ENCODE results near the gene PAX4. TPM values are rescaled to one million over a fixed set of nuclear protein-coding genes. Genes with fewer than 3 reads are reported as not detected.

Gene PAX4
- polyA plus RNA-seq, 3 donors = not detected

- H3K36me3 Mint-ChIP-seq = peaks cover 47 to 56% of the 10 kb centered on the region in 2 donors
- Histone ChIP-seq H3K27ac (ENCODE audit: low read depth in 1 of 2, low read length in 2 of 2) (no peak overlapping the region), H2AFZ (ENCODE audit: insufficient read depth, low read depth, low read length, poor library complexity, severe bottlenecking) (no peak overlapping the region), H3K36me3 (replicated peaks in 1 of 2; ENCODE audit: control insufficient read depth in 1 of 2, insufficient read depth in 2 of 2, low read length in 2 of 2) (peaks cover 27 to 74% of the 10 kb centered on the region in 2 donors), H3K4me2 (replicated peaks; ENCODE audit: extremely low read depth, low read length, poor library complexity, severe bottlenecking) (no peak overlapping the region), H3K4me3 (replicated peaks in 1 of 3; ENCODE audit: low read depth in 2 of 3, low read length in 3 of 3) (no peak overlapping the region), H4K20me1 (ENCODE audit: insufficient read depth, low read length) (peaks cover 53% of the 10 kb centered on the region), H3K9me3 (replicated peaks in 1 of 2; ENCODE audit: control insufficient read depth in 1 of 2, insufficient read depth in 1 of 2, low read length in 2 of 2) (no peaks in the 10 kb centered on the region), H3K79me2 (ENCODE audit: insufficient read depth, low read length) (peaks cover 21% of the 10 kb centered on the region), H3K27me3 (ENCODE audit: control insufficient read depth in 2 of 2, insufficient read depth in 2 of 2, low read length in 2 of 2) (no peaks in the 10 kb centered on the region), H3K9ac (ENCODE audit: insufficient read depth, low read length, poor library complexity, severe bottlenecking) (no peak overlapping the region), H3K4me1 (ENCODE audit: control insufficient read depth in 1 of 2, insufficient read depth in 2 of 2, low read length in 2 of 2) (peaks cover 10 to 18% of the 10 kb centered on the region in 2 donors)
- no peak for TF ChIP-seq CTCF (IDR thresholded peaks at IDR 0.05)
- intact Hi-C loops (cut with micrococcal nuclease) = no loop called here
- H3K4me1 Mint-ChIP-seq = peaks cover 28% of the 10 kb centered on the region
- peaks cover 0 to 2% (median 2%) of the 10 kb centered on the region in 3 donors for H3K27me3 Mint-ChIP-seq (ENCODE audit: low read depth in 3 of 3)
- H3K27ac Mint-ChIP-seq = peak overlapping the region in 1 of 7 donors; percentile 27
- DNase-seq = no peak
- no peak overlapping the region for H3K4me3 Mint-ChIP-seq
- WGBS (ENCODE audit: insufficient coverage) = 88% methylated on average over 1 of the region's 4 CpGs
- no peaks in the 10 kb centered on the region for H3K9me3 Mint-ChIP-seq
Measured at GRCh38 chr7:127578711-127579275, 39.1 kb downstream of the PAX4 start.

- Histone ChIP-seq H3K27me3 (ENCODE audit: control insufficient read depth in 2 of 2, insufficient read depth in 2 of 2, low read length in 2 of 2) (no peaks in the 10 kb centered on the region), H3K9me3 (replicated peaks in 1 of 2; ENCODE audit: control insufficient read depth in 1 of 2, insufficient read depth in 1 of 2, low read length in 2 of 2) (no peaks in the 10 kb centered on the region), H3K4me2 (replicated peaks; ENCODE audit: extremely low read depth, low read length, poor library complexity, severe bottlenecking) (no peak overlapping the region), H3K36me3 (replicated peaks in 1 of 2; ENCODE audit: control insufficient read depth in 1 of 2, insufficient read depth in 2 of 2, low read length in 2 of 2) (peaks cover 27 to 68% of the 10 kb centered on the region in 2 donors), H3K27ac (ENCODE audit: low read depth in 1 of 2, low read length in 2 of 2) (no peak overlapping the region), H4K20me1 (ENCODE audit: insufficient read depth, low read length) (peaks cover 46% of the 10 kb centered on the region), H2AFZ (ENCODE audit: insufficient read depth, low read depth, low read length, poor library complexity, severe bottlenecking) (no peak overlapping the region), H3K79me2 (ENCODE audit: insufficient read depth, low read length) (peaks cover 15% of the 10 kb centered on the region), H3K9ac (ENCODE audit: insufficient read depth, low read length, poor library complexity, severe bottlenecking) (no peak overlapping the region), H3K4me1 (ENCODE audit: control insufficient read depth in 1 of 2, insufficient read depth in 2 of 2, low read length in 2 of 2) (peaks cover 4 to 11% of the 10 kb centered on the region in 2 donors), H3K4me3 (replicated peaks in 1 of 3; ENCODE audit: low read depth in 2 of 3, low read length in 3 of 3) (no peak overlapping the region)
- no peak for TF ChIP-seq CTCF (IDR thresholded peaks at IDR 0.05)
- peaks cover 46 to 51% of the 10 kb centered on the region in 2 donors for H3K36me3 Mint-ChIP-seq
- H3K27ac Mint-ChIP-seq = no peak overlapping the region
- peaks cover 0 to 2% (median 2%) of the 10 kb centered on the region in 3 donors for H3K27me3 Mint-ChIP-seq (ENCODE audit: low read depth in 3 of 3)
- H3K9me3 Mint-ChIP-seq = no peaks in the 10 kb centered on the region
- no peak for DNase-seq
- intact Hi-C loops (cut with micrococcal nuclease) = no loop called here
- 89% methylated on average over 5 of the region's 5 CpGs for WGBS (ENCODE audit: insufficient coverage)
- H3K4me3 Mint-ChIP-seq = no peak overlapping the region
- H3K4me1 Mint-ChIP-seq = peaks cover 23% of the 10 kb centered on the region
Measured at GRCh38 chr7:127578036-127578684, 39.8 kb downstream of the PAX4 start.
